GM23338 (cell line): ENCODE results near the gene VENTX. TPM values are rescaled to one million over a fixed set of nuclear protein-coding genes. Genes with fewer than 3 reads are reported as not detected.

Source experiments
- CREB1 ChIP-seq: fragments of 250-450 bp; sonication (Bioruptor Pico); IDR thresholded peaks from 2 replicates; pipeline ENCODE4 v1.5.0; 2020; ENCODE audit warnings: low read depth, mild to moderate bottlenecking, moderate library complexity
- EZH2phosphoT487 ChIP-seq: fragments of 200-600 bp; sonication (generic); IDR thresholded peaks from one replicate; pipeline ENCODE4 v1.8.1; 2018; ENCODE audit warnings: antibody characterized with exemption; ENCODE audit not compliant: unreplicated experiment
- POLR2AphosphoS5 ChIP-seq: IDR thresholded peaks from 2 replicates; pipeline ENCODE4 v1.6.1; 2016; ENCODE audit warnings: antibody characterized with exemption, low read depth
- ZNF114 ChIP-seq: fragments of 250-450 bp; sonication (Bioruptor Pico); IDR thresholded peaks from 2 replicates; pipeline ENCODE4 v1.5.0; 2020; ENCODE audit warnings: mild to moderate bottlenecking, moderate library complexity
- polyA plus RNA-seq: library from polyadenylated mRNA; unstranded; fragments of >200 nt; fragmentation: Nextera tagmentation; extraction: Ambion mirVana; gene quantifications from 2 replicates; pipeline ENCODE4 v1.2.1, GENCODE V29; 2016
- total RNA-seq: library from RNA; depleted of rRNA; stranded (reverse); fragments of >200 nt; shearing (Covaris generic); gene quantifications from 2 replicates; pipeline ENCODE4 v1.2.3, GENCODE V29; 2014
- TF ChIP-seq, protein P1 (sequence below): fragments of 250-450 bp; sonication (Bioruptor Pico); IDR thresholded peaks from 2 replicates; pipeline ENCODE4 v1.5.0; 2020; ENCODE audit warnings: mild to moderate bottlenecking, moderate library complexity
- TF ChIP-seq, protein P2 (sequence below), 2 experiments: fragments of 200-600 bp in 1 of 2; sonication (generic) in 1 of 2; conservative IDR thresholded peaks; 2 replicates each; pipeline versions ENCODE4 v1.5.1 to v1.6.1; 2016 to 2017; ENCODE audit warnings: antibody characterized with exemption in 2 of 2, low read depth in 2 of 2, mild to moderate bottlenecking in 2 of 2, moderate library complexity in 1 of 2
- TF ChIP-seq, protein P3 (sequence below): IDR thresholded peaks from 2 replicates; pipeline ENCODE4 v1.6.1; 2016; ENCODE audit warnings: antibody characterized with exemption

VENTX gene
- total and polyA plus RNA-seq, 2 experiments from 2014 or later, result 4.8 to 8.1 TPM

DNA sequence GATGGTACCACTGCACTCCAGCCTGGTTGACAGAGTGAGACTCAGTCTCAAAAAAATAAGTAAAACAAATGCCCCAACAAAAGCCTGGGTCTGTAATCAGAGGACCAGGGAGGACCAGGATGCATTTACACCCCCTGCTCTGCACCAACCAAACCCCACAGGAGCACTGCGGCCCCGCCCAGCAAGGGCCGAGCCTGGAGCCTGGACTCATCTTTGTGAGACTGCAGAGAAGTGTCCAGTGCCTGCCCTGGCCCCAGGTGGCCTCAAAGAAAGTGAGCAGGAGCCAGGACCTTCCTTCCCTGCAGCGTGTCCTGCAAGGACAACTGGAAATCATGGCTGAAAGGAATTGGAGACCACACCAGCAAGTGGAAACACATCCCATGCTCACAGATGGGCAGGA, 46.0 kb upstream of the VENTX start (continued):
- TF ChIP-seq, protein P1, sequence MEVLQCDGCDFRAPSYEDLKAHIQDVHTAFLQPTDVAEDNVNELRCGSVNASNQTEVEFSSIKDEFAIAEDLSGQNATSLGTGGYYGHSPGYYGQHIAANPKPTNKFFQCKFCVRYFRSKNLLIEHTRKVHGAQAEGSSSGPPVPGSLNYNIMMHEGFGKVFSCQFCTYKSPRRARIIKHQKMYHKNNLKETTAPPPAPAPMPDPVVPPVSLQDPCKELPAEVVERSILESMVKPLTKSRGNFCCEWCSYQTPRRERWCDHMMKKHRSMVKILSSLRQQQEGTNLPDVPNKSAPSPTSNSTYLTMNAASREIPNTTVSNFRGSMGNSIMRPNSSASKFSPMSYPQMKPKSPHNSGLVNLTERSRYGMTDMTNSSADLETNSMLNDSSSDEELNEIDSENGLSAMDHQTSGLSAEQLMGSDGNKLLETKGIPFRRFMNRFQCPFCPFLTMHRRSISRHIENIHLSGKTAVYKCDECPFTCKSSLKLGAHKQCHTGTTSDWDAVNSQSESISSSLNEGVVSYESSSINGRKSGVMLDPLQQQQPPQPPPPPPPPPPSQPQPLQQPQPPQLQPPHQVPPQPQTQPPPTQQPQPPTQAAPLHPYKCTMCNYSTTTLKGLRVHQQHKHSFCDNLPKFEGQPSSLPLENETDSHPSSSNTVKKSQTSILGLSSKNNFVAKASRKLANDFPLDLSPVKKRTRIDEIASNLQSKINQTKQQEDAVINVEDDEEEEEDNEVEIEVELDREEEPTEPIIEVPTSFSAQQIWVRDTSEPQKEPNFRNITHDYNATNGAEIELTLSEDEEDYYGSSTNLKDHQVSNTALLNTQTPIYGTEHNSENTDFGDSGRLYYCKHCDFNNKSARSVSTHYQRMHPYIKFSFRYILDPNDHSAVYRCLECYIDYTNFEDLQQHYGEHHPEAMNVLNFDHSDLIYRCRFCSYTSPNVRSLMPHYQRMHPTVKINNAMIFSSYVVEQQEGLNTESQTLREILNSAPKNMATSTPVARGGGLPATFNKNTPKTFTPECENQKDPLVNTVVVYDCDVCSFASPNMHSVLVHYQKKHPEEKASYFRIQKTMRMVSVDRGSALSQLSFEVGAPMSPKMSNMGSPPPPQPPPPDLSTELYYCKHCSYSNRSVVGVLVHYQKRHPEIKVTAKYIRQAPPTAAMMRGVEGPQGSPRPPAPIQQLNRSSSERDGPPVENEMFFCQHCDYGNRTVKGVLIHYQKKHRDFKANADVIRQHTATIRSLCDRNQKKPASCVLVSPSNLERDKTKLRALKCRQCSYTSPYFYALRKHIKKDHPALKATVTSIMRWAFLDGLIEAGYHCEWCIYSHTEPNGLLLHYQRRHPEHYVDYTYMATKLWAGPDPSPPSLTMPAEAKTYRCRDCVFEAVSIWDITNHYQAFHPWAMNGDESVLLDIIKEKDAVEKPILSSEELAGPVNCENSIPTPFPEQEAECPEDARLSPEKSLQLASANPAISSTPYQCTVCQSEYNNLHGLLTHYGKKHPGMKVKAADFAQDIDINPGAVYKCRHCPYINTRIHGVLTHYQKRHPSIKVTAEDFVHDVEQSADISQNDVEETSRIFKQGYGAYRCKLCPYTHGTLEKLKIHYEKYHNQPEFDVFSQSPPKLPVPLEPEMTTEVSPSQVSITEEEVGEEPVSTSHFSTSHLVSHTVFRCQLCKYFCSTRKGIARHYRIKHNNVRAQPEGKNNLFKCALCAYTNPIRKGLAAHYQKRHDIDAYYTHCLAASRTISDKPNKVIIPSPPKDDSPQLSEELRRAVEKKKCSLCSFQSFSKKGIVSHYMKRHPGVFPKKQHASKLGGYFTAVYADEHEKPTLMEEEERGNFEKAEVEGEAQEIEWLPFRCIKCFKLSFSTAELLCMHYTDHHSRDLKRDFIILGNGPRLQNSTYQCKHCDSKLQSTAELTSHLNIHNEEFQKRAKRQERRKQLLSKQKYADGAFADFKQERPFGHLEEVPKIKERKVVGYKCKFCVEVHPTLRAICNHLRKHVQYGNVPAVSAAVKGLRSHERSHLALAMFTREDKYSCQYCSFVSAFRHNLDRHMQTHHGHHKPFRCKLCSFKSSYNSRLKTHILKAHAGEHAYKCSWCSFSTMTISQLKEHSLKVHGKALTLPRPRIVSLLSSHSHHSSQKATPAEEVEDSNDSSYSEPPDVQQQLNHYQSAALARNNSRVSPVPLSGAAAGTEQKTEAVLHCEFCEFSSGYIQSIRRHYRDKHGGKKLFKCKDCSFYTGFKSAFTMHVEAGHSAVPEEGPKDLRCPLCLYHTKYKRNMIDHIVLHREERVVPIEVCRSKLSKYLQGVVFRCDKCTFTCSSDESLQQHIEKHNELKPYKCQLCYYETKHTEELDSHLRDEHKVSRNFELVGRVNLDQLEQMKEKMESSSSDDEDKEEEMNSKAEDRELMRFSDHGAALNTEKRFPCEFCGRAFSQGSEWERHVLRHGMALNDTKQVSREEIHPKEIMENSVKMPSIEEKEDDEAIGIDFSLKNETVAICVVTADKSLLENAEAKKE (CRISPR knock-in tag), result no peak
- TF ChIP-seq, protein P2, sequence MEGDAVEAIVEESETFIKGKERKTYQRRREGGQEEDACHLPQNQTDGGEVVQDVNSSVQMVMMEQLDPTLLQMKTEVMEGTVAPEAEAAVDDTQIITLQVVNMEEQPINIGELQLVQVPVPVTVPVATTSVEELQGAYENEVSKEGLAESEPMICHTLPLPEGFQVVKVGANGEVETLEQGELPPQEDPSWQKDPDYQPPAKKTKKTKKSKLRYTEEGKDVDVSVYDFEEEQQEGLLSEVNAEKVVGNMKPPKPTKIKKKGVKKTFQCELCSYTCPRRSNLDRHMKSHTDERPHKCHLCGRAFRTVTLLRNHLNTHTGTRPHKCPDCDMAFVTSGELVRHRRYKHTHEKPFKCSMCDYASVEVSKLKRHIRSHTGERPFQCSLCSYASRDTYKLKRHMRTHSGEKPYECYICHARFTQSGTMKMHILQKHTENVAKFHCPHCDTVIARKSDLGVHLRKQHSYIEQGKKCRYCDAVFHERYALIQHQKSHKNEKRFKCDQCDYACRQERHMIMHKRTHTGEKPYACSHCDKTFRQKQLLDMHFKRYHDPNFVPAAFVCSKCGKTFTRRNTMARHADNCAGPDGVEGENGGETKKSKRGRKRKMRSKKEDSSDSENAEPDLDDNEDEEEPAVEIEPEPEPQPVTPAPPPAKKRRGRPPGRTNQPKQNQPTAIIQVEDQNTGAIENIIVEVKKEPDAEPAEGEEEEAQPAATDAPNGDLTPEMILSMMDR (conservative IDR thresholded peaks at IDR 0.05; ENCODE audit: low read depth in 2 of 2), result no peak
- TF ChIP-seq ZNF114 (CRISPR knock-in tag) (no peak), POLR2AphosphoS5 (no peak), EZH2phosphoT487 (no peak), CREB1 (CRISPR knock-in tag) (no peak)
- TF ChIP-seq, protein P3, sequence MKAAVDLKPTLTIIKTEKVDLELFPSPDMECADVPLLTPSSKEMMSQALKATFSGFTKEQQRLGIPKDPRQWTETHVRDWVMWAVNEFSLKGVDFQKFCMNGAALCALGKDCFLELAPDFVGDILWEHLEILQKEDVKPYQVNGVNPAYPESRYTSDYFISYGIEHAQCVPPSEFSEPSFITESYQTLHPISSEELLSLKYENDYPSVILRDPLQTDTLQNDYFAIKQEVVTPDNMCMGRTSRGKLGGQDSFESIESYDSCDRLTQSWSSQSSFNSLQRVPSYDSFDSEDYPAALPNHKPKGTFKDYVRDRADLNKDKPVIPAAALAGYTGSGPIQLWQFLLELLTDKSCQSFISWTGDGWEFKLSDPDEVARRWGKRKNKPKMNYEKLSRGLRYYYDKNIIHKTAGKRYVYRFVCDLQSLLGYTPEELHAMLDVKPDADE, result no peak
